Measurements from ENCODE around the gene RPS6KL1. TPM values are rescaled to one million over a fixed set of nuclear protein-coding genes. Genes with fewer than 3 reads are reported as not detected.

RPS6KL1 gene
- total RNA-seq, 1 experiment from 2014 or later = 17.9 TPM

GRCh38 chr14:74948228-74949175 is 25.4 kb upstream of the RPS6KL1 start:
- no peaks in the 10 kb centered on the region for H3K9me3 ChIP-seq (ENCODE audit: low read length)
- DNase-seq (no peak), ATAC-seq (no peak)
- H3K79me2 ChIP-seq (ENCODE audit: low read length) = no peaks in the 10 kb centered on the region
- peaks cover 15% of the 10 kb centered on the region for H3K4me1 ChIP-seq (ENCODE audit: insufficient read depth, low read length)
- no peak overlapping the region for H3K27ac ChIP-seq (ENCODE audit: low read length)
- no peak overlapping the region for H3K9ac ChIP-seq (ENCODE audit: low read length)
- H3K9me2 ChIP-seq (replicated peaks; ENCODE audit: low read length) = no peaks in the 10 kb centered on the region
- ChIA-PET POLR2A (ENCODE audit: unreplicated experiment) (no interaction called here), CTCF (no interaction called here)
- H3K4me3 ChIP-seq (ENCODE audit: low read length) = no peak overlapping the region
- no peaks in the 10 kb centered on the region for H3K36me3 ChIP-seq (ENCODE audit: low read depth, low read length)
- H3K27me3 ChIP-seq (ENCODE audit: low read length) = no peaks in the 10 kb centered on the region
- TF ChIP-seq EZH2phosphoT487 (IDR thresholded peaks at IDR 0.05; ENCODE audit: borderline replicate concordance, low read length) (no peak), CTCF (conservative IDR thresholded peaks at IDR 0.05; ENCODE audit: low read depth, low read length) (no peak), EZH2 (IDR thresholded peaks at IDR 0.05; ENCODE audit: low read length, unreplicated experiment) (no peak)
- BruUV-seq (replicated peaks) = no TSS peak
- H3F3A ChIP-seq (ENCODE audit: low read length, unreplicated experiment) = no peaks in the 10 kb centered on the region
- no peak overlapping the region for H3K4me2 ChIP-seq (ENCODE audit: low read length)
- intact Hi-C loops (cut with micrococcal nuclease) = loop anchor here (10.0 kb wide), 1 partner anchor 136 kb away; no protein-coding TSS in a partner anchor
- H2AFZ ChIP-seq (ENCODE audit: low read length) = no peak overlapping the region
- no peaks in the 10 kb centered on the region for H4K20me1 ChIP-seq (ENCODE audit: low read length)

GRCh38 chr14:74947353-74948227 is 24.5 kb upstream of the RPS6KL1 start:
- H2AFZ ChIP-seq (ENCODE audit: low read length) = no peak overlapping the region
- ChIA-PET CTCF (no interaction called here), POLR2A (ENCODE audit: unreplicated experiment) (interaction anchor here (0.6 kb wide), 1 partner anchor 52 kb away, joined by 4 read pairs; no protein-coding TSS in a partner anchor)
- H3F3A ChIP-seq (ENCODE audit: low read length, unreplicated experiment) = no peaks in the 10 kb centered on the region
- no peak overlapping the region for H3K27ac ChIP-seq (ENCODE audit: low read length)
- no peaks in the 10 kb centered on the region for H3K27me3 ChIP-seq (ENCODE audit: low read length)
- H3K79me2 ChIP-seq (ENCODE audit: low read length) = no peaks in the 10 kb centered on the region
- DNase-seq (no peak), ATAC-seq (no peak)
- no TSS peak for BruUV-seq (replicated peaks)
- no peaks in the 10 kb centered on the region for H4K20me1 ChIP-seq (ENCODE audit: low read length)
- TF ChIP-seq EZH2phosphoT487 (IDR thresholded peaks at IDR 0.05; ENCODE audit: borderline replicate concordance, low read length) (no peak), EZH2 (IDR thresholded peaks at IDR 0.05; ENCODE audit: low read length, unreplicated experiment) (no peak), CTCF (conservative IDR thresholded peaks at IDR 0.05; ENCODE audit: low read depth, low read length) (no peak)
- no peak overlapping the region for H3K4me2 ChIP-seq (ENCODE audit: low read length)
- no peak overlapping the region for H3K4me3 ChIP-seq (ENCODE audit: low read length)
- peaks cover 15% of the 10 kb centered on the region for H3K4me1 ChIP-seq (ENCODE audit: insufficient read depth, low read length)
- H3K36me3 ChIP-seq (ENCODE audit: low read depth, low read length) = no peaks in the 10 kb centered on the region
- intact Hi-C loops (cut with micrococcal nuclease) = loop anchor here (2.0 to 10.0 kb wide), 2 partner anchors 55 to 137 kb away; partner anchors contain the start of gene EIF2B2
- H3K9ac ChIP-seq (ENCODE audit: low read length) = no peak overlapping the region
- no peaks in the 10 kb centered on the region for H3K9me3 ChIP-seq (ENCODE audit: low read length)
- H3K9me2 ChIP-seq (replicated peaks; ENCODE audit: low read length) = no peaks in the 10 kb centered on the region
